Body of pancreas (tissue), 4 donors: ENCODE data around the gene NEB. TPM values are rescaled to one million over a fixed set of nuclear protein-coding genes. Genes with fewer than 3 reads are reported as not detected.

Experiments
- ATAC-seq: fragments of 150-250 bp; one replicate; pipeline ENCODE4 v1.9.1; 2016
- DNase-seq, 4 donors: peaks; one replicate each; pipeline ENCODE4 v3.0.0-alpha.2; 2019
- H3K27ac ChIP-seq, 4 donors: fragments of 200-600 bp; sonication (generic); 1 replicate in 3 of 4; 2 replicates in 1 of 4; pipeline versions ENCODE4 v1.5.1 to v1.6.1; 2016 to 2019; ENCODE audit warnings: mild to moderate bottlenecking in 1 of 4, mixed read lengths in 1 of 4, moderate library complexity in 1 of 4
- H3K27me3 ChIP-seq, 2 donors: fragments of 200-600 bp; sonication (generic); one replicate each; pipeline ENCODE4 v1.6.0; 2016; ENCODE audit warnings: mild to moderate bottlenecking in 1 of 2
- H3K36me3 ChIP-seq, 2 donors: fragments of 200-600 bp; sonication (generic); replicated peaks in 1 of 2; 2 replicates each; pipeline ENCODE4 v1.5.1; 2016; ENCODE audit warnings: low read depth in 2 of 2; ENCODE audit not compliant: insufficient read depth in 1 of 2
- H3K4me1 ChIP-seq: fragments of 200-600 bp; sonication (generic); one replicate; pipeline ENCODE4 v1.6.0; 2016
- H3K4me3 ChIP-seq, 2 donors: fragments of 200-600 bp; sonication (generic); 1 replicate in 1 of 2; 2 replicates in 1 of 2; pipeline ENCODE4 v1.5.1; 2016 to 2019
- H3K9me3 ChIP-seq, 3 donors: fragments of 200-600 bp; sonication (generic); 1 replicate in 2 of 3; 2 replicates in 1 of 3; pipeline ENCODE4 v1.5.1; 2016
- CTCF ChIP-seq, 7 experiments: fragments of 450-650 bp in 4 of 7; fragments of 200-600 bp in 3 of 7; sonication (generic) in 3 of 7; IDR thresholded peaks; one replicate each; pipeline ENCODE4 v1.5.1; 2016 to 2019; ENCODE audit warnings: antibody characterized with exemption in 7 of 7
- POLR2A ChIP-seq, 3 donors: fragments of 450-650 bp; IDR thresholded peaks; one replicate each; pipeline ENCODE4 v1.6.1; 2016; ENCODE audit warnings: antibody characterized with exemption in 3 of 3, mild to moderate bottlenecking in 2 of 3
- WGBS, 2 donors: methylation state at CpG; one replicate each; pipeline ENCODE4 v1.1.5; 2017; 5-methylcytosine and 5-hydroxymethylcytosine counted together
- intact Hi-C: fragments of 100-400 bp; cut with DNase I; formaldehyde crosslinking; loops from one replicate; pipeline ENCODE4 v1.15.1; 2023
- total RNA-seq, 2 donors: library from RNA; depleted of rRNA; stranded (reverse); fragments of >200 nt; gene quantifications; one replicate each; pipeline ENCODE4 v1.1.0, GENCODE V29; 2016

NEB gene
- total RNA-seq, 2 donors from 2014 or later, result 2.3 to 3.9 TPM

DNA sequence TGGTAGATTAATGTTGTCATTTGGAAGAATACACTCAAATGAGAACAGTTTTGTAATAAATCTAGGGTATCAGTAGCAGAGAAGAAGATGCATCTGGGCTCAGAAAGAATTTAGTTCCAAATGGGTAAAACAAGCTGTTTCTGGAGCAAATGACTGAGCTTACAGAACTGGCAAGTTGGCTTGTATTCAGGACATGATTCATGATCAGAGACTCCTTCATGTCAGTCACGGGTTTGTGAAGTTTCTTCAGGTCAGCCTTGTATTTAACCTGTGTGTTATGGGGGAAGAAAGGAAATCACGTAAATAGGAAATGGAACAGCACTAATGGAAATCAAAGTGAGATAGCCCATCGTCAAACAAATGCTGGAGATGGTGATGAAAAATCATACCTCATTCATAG is 215.5 kb downstream of the NEB start:
- WGBS, 2 donors, result 96% methylated on average over 3 of the region's 3 CpGs
- Histone ChIP-seq H3K27me3 (no peaks in the 10 kb centered on the region), H3K36me3 (no peaks in the 10 kb centered on the region), H3K9me3 (no peaks in the 10 kb centered on the region), H3K27ac (no peak overlapping the region), H3K4me3 (no peak overlapping the region), H3K4me1 (no peaks in the 10 kb centered on the region)
- TF ChIP-seq POLR2A (IDR thresholded peaks at IDR 0.05), result no peak
- TF ChIP-seq CTCF (IDR thresholded peaks at IDR 0.05), result no peak
- DNase-seq (no peak), ATAC-seq (no peak)
- intact Hi-C loops, result no loop called here

DNA sequence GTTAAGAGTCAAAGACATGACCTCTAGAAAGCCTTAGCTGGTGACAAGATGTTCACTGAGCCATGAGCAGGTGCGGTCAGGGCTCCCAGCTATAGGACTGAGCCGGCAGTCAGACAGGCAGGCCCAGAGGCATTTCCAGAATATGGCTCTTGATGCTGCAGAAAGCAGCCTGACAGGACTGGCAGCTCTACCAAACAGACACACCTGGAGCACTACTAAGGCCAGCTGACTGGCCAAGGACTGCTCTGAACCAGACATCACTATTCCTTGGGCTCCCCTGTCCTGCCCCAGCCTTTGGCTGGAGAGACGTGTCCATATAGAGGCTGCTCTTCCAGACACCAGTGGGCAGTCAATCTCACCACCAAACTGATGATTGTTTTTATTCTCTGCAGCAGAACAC is 225.8 kb downstream of the NEB start:
- intact Hi-C loops, result no loop called here
- Histone ChIP-seq H3K27ac (no peak overlapping the region), H3K36me3 (no peaks in the 10 kb centered on the region), H3K4me1 (no peaks in the 10 kb centered on the region), H3K4me3 (no peak overlapping the region), H3K9me3 (no peaks in the 10 kb centered on the region), H3K27me3 (no peaks in the 10 kb centered on the region)
- TF ChIP-seq POLR2A (IDR thresholded peaks at IDR 0.05) (no peak), CTCF (IDR thresholded peaks at IDR 0.05) (no peak)
- DNase-seq (no peak), ATAC-seq (no peak)
- WGBS, 2 donors, result 81 to 92% methylated on average over 3 of the region's 3 CpGs

DNA sequence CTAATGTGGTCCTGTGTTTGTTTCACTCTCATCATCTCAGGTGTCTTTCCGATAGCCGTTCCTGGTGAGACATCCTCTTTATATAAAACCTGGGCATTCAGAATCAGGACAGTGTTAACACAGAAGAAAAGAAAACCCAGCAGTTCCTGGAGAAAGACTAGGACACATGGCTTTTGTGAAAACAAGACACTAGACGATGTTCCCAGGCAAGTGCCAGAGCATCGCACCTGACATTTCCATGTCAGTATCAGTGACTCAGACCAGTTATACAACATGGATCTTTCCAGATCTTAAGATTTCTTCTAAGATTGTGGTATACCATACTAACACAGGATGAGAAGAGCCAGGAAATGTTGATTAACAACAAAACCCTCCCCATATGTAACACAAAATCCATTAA is 228.1 kb downstream of the NEB start:
- H3K4me3 ChIP-seq, result no peak overlapping the region

GRCh38 chr2:151498178-151498577 is 236.1 kb downstream of the NEB start:
- no peak overlapping the region for H3K4me3 ChIP-seq
- H3K36me3 ChIP-seq, result no peaks in the 10 kb centered on the region
- H3K27ac ChIP-seq, result no peak overlapping the region
- no peaks in the 10 kb centered on the region for H3K4me1 ChIP-seq
- 83 to 91% methylated on average over 1 of the region's 1 CpG for WGBS, 2 donors
- TF ChIP-seq CTCF (IDR thresholded peaks at IDR 0.05) (no peak), POLR2A (IDR thresholded peaks at IDR 0.05) (no peak)
- ATAC-seq (no peak), DNase-seq (no peak)
- H3K27me3 ChIP-seq, result no peaks in the 10 kb centered on the region
- intact Hi-C loops, result no loop called here
- H3K9me3 ChIP-seq, result no peaks in the 10 kb centered on the region

More for the DNA sequence above, 228.1 kb downstream of the NEB start:
- H3K27ac ChIP-seq, result no peak overlapping the region
- TF ChIP-seq POLR2A (IDR thresholded peaks at IDR 0.05), result no peak
- no peak for TF ChIP-seq CTCF (IDR thresholded peaks at IDR 0.05)
- H3K36me3 ChIP-seq, result no peaks in the 10 kb centered on the region
- WGBS, 2 donors, result 94 to 98% methylated on average over 4 of the region's 4 CpGs
- DNase-seq, result no peak
- no peak for ATAC-seq
- no peaks in the 10 kb centered on the region for H3K27me3 ChIP-seq
- H3K9me3 ChIP-seq, result no peaks in the 10 kb centered on the region
- H3K4me1 ChIP-seq, result no peaks in the 10 kb centered on the region
- intact Hi-C loops, result no loop called here

DNA sequence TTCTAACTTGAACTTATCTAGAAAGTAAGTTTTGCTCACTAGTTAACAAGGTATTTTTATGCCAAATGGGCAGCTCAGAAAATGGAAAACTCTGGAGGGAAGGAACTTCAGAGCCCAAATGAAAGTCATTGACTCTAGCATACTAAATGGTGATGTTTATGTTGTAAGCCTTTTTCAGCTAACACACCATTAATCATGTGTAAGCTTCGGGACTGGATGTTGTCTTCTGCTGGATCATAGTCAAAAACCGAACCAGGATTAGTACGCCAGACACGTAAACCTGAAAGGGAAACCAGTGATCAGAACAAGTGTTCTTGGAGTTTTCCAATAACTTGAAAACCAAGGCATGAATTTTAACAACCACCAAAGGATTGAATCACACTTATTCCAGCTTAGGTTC is 242.8 kb downstream of the NEB start:
- Histone ChIP-seq H3K4me1 (no peaks in the 10 kb centered on the region), H3K9me3 (no peaks in the 10 kb centered on the region), H3K27me3 (no peaks in the 10 kb centered on the region), H3K27ac (no peak overlapping the region), H3K4me3 (no peak overlapping the region), H3K36me3 (no peaks in the 10 kb centered on the region)
- TF ChIP-seq CTCF (IDR thresholded peaks at IDR 0.05), result no peak
- TF ChIP-seq POLR2A (IDR thresholded peaks at IDR 0.05), result no peak
- intact Hi-C loops, result no loop called here
- DNase-seq, result no peak
- ATAC-seq, result no peak
- WGBS, 2 donors, result 87 to 92% methylated on average over 4 of the region's 4 CpGs
